ENCODE measurements around the gene STK38L.

The STK38L gene

DNA sequence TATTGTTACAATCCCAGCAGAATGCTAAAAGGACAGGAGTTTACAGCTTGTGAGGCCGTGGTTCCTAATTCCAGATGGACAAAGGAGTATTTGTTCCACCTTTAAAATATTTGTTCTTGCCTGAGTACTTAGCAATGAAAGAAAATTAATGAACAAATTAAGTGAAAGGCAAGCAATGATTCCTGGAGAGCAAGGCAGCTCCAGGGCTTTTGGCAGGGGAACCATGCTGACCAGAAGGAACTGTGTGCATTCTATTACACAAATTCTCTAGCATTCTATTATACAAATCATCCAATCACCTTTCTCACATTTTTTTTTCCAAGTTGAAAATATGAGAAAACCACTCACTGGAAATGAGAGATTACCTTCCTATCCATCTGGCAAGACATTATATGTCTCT is 86.8 kb downstream of the STK38L start:
- no peak for DNase-seq

DNA sequence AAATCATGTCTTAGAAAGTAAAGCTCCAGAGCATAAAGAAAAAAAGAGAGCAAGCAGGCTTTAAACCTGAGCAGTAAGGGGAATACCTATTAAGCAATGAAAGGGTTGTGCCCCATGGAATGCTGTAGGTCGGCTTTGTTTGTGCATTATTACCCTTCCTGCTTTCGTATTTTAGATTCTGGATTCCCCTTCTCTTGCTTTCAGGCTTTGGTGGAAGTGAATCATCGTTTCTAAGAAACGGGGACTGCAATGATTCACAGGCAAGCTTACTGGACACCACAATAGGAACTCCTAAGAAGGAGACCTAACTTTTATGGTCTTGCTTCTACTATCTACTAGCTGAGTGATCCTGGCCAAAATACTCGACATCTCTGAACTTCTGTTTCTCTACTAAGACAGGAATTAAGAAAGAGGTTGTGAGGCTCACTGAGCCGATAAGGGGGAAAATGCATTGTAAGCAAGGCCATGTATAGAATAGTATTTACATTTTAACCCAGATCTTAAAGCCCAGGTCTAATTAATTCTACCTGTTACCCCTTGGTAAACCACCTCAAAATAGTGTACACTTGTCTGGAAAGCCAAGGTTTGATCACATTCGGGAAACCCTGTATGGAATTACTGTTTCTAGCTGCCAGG is 87.3 kb downstream of the STK38L start:
- no peak for DNase-seq

DNA sequence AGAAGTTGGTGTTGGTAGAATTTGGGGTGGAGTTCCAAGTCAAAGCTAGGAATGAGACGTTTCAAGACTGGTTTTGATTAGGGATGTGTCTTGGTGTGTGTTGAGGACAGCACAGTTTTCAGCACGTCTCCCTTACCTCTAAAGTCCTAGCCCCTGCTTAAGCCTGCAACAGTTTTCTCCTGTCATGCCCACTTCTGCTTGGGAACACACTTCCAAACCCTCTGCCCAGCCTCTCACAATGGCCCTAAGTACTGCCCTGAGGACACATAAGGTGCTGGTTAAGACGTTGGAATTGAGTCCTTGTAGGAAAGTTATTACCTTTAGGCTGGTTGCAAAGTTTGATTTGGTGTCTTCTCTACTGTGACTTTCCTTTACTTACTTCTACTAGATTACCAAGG is 87.8 kb downstream of the STK38L start:
- no peak for DNase-seq

DNA sequence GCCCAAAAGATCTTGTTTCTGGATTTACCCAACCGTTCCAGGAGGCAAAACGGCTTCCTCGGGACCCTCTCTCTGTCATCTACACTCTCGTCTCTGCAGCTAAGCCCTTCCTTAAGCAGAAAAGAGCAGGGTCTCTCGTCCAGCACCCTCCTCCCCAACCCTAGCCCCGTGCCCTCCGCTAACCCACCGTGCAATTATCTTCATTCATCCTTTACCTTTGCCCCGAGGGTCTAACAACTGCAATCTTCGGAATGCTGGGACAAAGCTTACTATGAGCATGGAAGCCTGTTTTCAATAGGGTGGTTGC is 88.3 kb downstream of the STK38L start:
- no peak for DNase-seq

DNA sequence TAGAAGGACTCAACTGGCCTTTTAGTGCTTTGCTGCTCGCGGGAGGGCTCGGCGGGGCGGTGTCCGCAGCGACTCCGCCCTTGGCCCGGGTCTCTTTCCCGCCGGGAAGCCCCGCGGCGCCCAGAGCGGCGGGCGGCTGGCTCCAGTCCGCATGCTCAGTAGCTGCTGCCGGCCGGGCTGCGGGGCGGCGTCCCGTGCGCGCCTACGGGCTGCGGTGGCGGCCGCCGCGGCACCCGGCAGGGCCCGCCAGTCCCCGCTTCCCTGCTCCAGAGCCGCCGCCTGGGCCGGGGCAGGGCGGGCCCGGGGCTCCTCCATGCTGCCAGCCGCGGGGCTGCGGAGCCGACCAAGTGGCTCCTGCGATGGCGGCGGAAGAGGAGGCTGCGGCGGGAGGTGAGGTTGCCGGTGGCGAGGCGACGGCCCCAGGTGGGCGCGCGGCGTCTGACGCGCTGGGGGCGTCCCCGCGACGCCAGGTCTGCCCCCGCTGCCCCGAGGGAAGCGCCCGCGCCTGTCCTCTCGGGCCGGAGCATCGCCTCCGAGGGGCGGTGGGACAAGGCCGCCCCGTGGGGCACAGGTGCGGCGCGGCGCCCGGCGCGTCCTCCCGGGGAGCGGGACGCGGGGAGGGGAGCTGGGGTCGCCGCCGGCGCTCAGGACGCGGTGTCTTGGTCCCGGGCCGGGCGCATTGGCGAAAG is 88.8 kb downstream of the STK38L start, which contains the start of gene BMAL2:
TSS of gene BMAL2 (plus strand) at position 123 of the 689 bp plus-strand sequence. CDS start at position 360, 237 bp downstream.
- DNase-seq, result no peak

DNA sequence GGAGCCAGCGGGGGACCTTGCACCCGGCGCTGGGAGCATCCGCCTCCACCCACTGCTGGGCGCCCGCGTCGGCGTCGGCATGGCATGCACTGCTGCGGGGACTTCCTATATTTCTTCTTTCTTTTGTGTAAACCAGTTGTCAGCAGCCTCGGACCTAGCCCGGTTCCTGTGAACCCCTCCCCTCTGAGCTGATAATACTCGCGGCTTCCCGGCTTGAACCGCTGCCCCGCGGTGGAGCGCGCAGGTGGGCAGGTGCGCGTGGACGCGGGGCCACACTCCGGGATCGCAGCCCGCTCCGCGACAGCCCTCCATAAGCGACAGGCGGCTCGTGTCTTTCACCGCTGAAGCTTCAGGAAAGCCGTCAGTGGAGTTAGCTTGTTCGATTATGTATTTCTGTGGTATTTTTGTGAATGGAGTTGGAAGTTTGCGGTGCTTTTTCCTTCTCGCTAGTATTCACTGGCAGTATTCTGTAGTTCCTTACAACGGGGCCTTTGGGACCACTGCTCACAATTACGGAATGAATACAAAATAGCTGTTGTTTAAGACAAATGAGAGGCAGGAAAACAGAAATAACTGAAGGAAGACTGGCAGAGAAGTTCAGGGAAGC is 89.4 kb downstream of the STK38L start:
- DNase-seq, result no peak

DNA sequence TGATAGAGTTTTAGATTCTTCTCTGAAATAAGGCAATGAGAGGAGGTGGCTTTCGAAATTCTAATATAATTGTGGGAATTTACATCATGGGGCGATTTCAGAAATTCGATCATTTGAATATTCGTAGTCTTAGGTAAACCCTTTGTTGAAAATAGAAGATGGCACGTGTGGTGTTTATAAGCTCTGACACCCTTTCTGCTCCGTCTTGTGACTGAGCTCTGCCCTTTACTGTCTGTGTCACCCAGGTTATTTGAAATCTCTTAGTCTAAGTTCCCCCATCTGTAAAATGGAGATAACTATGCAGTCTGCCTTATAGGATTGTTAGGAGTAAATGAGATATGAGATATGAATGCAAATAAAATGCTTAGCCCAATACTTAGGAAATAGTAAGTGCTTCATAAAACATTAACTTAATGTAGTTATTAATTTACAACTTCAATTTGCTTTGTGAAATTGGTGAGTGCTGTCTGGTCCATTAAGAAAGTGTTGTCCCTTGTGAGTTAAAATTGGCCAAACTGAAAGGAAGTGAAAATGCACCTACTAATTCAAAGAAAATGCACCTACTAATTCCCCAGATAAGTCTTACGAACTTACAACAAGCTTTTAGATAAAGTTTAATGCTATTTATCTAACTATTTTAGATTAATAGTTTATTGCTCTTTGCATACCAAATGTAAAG is 90.1 kb downstream of the STK38L start:
- DNase-seq, result no peak

DNA sequence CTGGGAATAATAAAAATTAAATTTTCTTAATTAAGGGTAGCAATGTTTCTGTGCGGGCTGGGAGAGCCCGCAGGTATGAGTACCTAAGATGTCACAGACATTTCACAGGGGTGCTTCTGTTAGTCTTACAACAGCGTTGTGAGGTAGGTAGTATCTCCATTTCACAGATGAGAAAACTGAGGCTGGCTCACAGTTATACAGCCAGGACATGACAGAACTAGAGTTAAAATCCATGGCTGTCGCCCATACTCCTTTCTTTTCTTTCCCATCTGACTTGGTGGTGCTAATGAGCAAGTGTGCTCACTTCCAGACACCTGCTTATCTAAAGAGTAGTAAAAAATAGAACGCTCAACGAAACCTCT is 90.6 kb downstream of the STK38L start:
- no peak for DNase-seq

DNA sequence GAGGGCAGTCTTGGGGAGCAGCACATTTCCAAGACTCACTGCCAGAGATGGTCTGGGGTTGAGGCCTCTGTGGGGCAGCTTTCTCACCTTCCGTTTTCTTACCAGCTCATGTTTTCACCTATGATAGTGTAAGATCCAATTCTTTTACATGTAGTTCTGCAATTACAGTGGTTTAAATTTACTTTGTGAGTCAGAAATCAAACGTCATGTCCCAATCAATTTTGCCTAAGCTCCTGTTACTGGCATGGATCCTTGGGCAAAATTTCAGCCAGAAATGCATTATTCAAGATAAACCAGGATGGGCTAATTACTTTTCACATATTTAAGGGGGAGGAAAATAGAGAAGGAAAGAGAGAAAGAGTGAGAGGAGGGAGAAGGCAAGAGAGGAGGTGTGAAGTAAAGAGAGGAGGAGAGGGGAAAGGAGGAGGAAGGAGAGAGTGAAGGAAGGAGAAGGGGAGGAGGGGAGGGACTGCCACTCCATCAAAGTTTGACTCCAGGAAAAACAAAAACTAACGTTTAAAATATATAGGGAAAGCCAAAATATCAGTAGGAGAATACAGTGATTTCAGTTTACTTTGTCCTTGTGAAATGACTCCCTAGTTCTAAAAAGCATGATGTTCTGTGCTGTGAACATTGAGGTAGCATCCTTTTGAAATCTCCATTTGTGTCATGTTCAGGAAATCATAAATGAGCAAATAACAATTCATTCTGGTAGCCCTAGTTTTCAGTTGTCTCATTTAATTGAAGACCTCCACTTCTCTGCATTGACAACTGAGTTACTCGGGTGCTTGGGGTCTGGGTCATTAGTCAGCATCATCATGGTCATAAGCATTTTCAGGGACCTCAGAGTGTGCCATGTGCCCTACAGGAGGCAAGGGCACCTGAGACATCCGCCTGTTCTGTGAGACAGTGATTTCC is 91.5 kb downstream of the STK38L start:
- DNase-seq, result no peak

DNA sequence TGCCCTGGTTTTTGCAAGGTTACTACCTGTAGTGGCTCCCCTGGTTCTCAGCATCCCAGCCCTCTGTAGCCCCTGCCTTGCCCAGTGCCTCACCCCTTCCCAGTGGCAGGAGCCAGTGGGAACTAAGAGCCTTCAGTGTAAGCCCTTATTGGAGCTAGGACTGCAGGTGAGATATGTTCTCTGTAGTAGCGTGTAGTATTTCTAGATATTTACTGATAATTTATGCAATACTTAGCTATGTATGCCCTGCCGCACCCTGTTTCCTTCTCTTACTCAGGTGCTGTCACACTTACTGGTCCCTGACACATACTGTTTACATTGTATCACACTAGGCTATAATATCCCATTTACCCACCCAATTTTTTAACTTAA is 92.2 kb downstream of the STK38L start:
- DNase-seq, result no peak

DNA sequence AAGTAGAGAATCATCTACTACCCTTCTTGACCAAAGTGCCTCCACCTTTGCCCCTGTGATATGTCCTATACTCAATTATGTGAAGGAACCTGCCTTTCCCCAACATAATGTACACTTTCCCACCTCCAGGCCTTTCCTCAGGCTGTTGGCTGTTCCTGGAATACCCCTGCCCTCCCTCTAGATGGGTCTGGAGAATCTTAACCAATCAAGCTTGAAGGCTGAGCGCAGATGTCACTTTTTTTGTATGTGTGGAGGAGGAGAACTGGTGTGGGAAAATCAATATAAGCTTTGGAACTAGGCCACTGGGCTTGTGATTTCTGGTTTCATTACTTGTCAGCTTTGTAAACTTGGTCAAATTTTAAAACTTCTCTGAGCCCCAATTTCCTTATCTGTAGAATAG is 93.3 kb downstream of the STK38L start:
- DNase-seq, result no peak

DNA sequence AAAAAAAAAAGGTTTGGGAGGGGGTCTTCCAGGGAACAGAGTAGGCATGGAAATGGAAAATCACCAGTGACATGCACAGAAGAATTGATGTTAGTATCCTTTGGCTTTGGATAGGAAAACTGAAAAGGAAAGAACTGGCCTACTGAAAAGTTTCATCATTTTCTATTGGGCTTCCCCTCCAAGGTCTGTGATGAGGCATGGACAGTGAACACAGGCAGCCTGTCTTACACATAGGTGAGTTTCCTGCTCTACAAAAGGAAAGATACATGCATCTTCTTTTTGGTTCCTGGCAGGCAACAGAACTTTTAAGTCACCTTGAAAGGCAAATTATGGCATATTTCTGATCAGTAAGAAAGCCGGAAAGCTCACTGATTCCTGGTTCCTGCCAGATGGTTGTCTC is 94.4 kb downstream of the STK38L start:
- no peak for DNase-seq

DNA sequence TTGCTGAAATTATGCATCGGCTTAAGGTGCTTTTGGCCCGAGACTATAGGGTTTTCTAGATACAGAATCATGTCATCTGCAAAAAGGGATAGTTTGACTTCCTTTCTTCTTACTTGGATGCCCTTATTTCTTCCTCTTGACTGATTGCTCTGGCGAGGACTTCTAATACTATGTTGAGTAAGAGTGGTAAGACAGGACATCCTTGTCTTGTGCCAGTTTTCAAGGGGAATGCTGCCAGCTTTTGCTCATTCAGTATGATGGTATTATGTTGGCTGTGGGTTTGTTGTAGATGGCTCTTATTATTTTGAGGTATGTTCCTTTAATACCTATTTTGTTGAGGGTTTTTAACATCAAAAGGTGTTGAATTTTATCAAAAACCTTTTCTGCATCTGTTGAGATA is 96.9 kb downstream of the STK38L start:
- DNase-seq, result no peak

DNA sequence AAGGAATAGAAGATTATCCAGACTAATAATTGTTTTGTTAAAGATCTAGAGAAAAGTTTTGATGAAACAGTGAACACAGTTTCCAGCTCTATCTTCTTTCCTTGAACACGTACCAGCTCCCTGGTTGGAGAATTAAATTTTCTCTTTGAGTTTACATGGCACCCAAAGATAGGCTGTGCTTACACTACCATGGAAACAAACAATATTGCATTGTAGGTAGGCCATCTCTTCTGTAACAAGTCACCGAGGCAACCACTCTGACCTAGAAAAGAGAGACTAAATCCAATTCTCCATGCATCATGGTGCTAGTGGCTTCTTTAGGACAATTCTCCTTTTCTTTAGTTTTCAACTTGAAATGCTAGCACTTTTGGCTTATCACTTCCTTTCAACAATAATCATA is 98.5 kb downstream of the STK38L start:
- DNase-seq, result no peak

DNA sequence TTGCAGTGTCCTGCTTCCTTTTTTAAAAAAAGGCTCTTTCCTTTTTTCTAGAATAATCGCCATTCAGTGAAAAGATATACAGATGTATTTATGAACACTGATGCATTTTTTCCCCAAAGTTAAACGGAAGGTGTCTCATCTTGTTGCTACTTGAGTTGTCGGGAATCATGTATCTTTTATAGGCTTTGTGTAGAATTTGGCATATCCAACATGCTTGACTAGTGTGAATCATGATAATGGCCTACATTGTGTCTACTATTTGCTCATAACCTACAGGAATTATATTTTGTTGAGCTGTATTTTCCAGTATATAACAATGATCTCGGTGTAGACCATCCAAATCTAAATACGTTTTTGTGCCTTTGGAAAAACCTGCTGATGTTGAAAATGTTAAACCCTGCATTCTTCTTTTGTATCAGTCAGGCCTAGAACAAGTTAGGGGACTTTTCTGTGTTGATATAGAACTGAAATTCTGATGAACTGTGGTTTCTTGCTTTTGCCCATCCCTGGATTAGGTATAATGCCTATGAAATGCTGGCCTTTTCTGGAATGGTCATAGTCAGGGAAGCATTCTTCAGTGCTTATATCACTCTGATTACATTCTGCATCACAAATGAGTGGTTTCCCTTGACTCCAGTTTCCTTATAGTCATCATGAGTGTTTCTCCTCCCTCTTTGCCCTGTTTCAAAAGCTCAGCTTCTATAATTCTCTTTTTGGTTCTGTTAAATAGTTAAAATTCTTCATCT is 99.3 kb downstream of the STK38L start:
- DNase-seq, result no peak

DNA sequence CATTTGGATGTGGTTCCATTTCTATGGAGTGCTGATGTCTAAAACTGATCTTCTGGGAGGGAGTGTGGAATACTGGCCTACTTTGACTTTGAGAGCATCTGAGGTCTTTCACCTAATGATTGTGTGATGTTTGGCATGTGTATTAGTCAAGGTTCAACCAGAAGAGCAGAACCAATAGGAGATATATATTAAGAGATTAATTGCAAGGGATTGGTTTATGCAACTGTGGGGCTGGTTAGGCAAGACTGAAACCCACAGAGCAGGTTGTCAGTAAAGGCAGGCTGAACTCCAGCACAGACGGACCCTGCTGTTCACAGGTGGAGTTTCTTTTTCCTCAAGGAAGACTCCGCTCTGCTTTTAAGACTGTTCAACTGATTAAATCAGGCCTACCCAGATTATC is 100.2 kb downstream of the STK38L start:
- DNase-seq, result no peak

DNA sequence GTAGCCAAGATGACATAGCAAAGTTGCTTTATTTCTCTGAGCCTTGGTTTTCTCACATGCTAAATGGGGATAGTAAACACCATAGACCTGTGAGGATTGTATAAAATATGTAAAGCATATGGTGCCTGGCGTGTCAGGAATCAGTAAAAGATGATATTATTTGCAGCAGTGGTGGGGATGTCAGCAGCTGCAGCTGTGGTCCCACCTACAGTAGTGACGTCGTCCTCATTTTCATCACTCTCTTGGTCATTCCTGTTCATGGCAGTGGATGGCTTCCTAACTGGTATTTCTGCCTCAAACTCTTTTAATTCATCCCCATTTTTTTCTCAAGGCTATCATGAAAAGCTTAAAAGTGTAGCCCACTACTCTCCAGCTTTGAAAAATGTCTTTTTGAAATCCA is 100.7 kb downstream of the STK38L start:
- no peak for DNase-seq

DNA sequence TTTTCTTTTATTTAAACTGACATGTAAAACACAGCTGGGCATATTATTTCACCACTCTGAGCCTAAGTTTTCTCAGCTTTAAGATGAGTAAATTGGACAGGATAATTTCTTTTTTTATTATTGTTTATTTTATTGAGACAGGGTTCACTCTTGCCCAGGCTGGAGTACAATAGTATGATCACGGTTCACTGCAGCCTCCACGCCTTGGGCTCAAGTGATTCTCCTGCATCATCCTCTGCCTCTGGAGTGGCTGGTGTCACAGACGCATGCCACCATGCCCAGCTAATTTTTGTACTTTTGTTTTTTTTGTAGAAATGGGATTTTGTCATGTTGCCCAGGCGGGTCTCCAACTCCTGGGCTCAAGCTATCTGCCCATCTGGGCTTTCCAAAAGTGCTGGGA is 101.3 kb downstream of the STK38L start:
- no peak for DNase-seq

DNA sequence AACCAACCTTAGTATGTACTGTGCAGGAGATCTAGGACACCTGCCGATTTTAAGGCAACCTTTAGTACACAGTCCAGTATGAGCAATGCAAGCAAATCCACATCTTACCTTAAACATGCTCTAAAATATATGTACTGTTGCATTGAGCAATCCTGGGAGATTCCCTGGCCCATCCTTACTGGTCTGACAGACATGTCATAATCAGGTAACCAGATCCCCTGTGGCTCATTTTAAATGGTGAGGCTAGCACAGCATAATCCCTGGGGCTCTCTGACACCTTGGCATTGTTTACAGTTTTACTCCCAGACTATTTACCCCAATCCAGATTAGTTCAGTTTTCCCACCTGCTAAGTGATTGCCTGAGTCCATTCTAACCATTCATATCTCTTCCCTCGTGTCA is 103.7 kb downstream of the STK38L start:
- DNase-seq, result no peak

DNA sequence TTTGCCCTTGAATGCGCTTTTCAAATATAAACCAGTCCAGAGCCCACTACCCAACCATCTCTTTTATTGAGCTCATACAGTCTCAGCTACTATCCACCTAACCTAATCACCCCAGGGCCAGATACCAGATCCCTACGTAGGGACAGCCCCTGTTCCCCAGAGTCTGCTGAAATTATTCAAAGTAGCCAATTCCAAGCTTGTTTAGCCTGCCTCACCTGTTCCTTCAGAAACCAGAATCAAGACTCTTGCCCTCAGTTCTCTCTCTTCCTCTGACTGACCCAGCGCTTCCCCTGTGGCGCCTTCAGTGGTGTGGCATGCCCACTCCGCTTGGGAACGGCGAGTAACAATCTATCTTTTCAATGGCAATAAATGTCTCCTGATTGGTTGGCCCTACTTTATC is 107.4 kb downstream of the STK38L start:
- DNase-seq, result no peak

DNA sequence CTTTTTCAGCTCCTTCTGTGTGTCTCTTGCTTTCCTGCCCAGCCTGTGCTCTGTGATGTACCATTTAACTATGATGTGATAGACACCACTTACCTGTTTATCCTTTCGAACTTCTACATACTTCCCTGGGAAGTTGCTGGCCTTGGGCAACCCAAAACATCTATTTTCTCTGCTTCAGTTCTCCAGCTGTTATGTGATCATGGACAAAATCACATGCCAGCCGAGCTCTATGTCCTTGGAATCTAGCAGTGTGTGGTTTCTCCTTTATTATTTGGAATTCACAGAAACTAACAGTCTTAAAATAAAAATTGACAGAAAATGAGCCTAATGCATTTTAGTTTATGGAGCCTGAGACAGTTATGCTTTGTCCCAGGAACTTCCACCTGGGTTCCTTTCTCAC is 111.4 kb downstream of the STK38L start:
- no peak for DNase-seq

DNA sequence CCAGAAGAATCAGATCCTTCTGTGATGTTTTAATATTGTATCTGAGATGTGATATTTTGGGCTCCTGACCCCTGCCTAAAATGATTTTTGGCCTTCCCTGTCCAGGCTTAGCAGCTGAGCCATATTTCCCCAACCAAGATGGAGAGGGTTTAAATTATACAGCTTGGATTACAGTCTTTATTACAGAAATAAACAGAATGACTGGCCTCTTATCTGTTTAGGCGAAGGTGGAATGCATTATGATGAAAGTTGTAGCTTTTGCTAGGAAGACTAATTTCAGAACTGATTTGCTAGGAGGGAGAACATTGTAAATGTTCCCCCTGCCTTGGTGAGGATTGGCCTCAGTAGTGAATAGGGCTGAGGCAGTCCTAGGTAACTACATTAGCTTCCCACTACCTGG is 111.9 kb downstream of the STK38L start:
- no peak for DNase-seq
